Kidney (tissue), 14 donors: ENCODE measurements around the gene CDH6. TPM values are rescaled to one million over a fixed set of nuclear protein-coding genes. Genes with fewer than 3 reads are reported as not detected.

Source experiments
- DNase-seq, 5 donors: peaks; one replicate each; pipeline ENCODE4 v3.0.0-alpha.2; 2013 to 2020
- FAIRE-seq: peaks from 2 replicates; lab custom pipeline; 2012; peaks lifted over from hg19 to GRCh38; lab: Jason Lieb, UNC
- H3K27ac ChIP-seq, 2 donors: one replicate each; pipeline ENCODE4 v1.7.0; 2013; ENCODE audit warnings: low read depth in 2 of 2, low read length in 2 of 2, inconsistent platforms in 1 of 2
- H3K27me3 ChIP-seq: one replicate; pipeline ENCODE4 v1.7.1; 2013; ENCODE audit warnings: low read length, inconsistent platforms; ENCODE audit not compliant: control insufficient read depth, insufficient read depth
- H3K36me3 ChIP-seq, 3 donors: one replicate each; pipeline versions ENCODE4 v1.7.0 to v1.7.1; 2013; ENCODE audit warnings: low read length in 3 of 3, control low read depth in 1 of 3, inconsistent platforms in 1 of 3; ENCODE audit not compliant: insufficient read depth in 3 of 3, control insufficient read depth in 2 of 3
- H3K4me1 ChIP-seq, 3 donors: one replicate each; pipeline versions ENCODE4 v1.7.0 to v1.7.1; 2013; ENCODE audit warnings: low read length in 3 of 3, inconsistent platforms in 1 of 3, low read depth in 1 of 3; ENCODE audit not compliant: control insufficient read depth in 2 of 3, insufficient read depth in 2 of 3
- H3K4me3 ChIP-seq, 3 donors: one replicate each; pipeline versions ENCODE4 v1.7.0 to v1.8.1; 2013; ENCODE audit warnings: low read length in 3 of 3, control low read depth in 1 of 3, inconsistent platforms in 1 of 3
- H3K9ac ChIP-seq, 3 donors: one replicate each; pipeline versions ENCODE4 v1.7.0 to v1.7.1; 2013; ENCODE audit warnings: low read length in 3 of 3, control low read depth in 1 of 3, inconsistent platforms in 1 of 3
- H3K9me3 ChIP-seq, 3 donors: one replicate each; pipeline versions ENCODE4 v1.7.0 to v1.7.1; 2013; ENCODE audit warnings: low read length in 3 of 3, control low read depth in 1 of 3, inconsistent platforms in 1 of 3; ENCODE audit not compliant: control insufficient read depth in 2 of 3, insufficient read depth in 1 of 3
- intact Hi-C: fragments of 100-400 bp; cut with DNase I; formaldehyde crosslinking; loops from one replicate; pipeline ENCODE4 v1.11.1; 2022
- polyA plus RNA-seq: library from polyadenylated mRNA; stranded (reverse); fragments of 350-450 nt; fragmentation: Illumina TruSeq; extraction: RNeasy Lipid Tissue Mini Kit (QIAGEN cat#74804); gene quantifications from one replicate; pipeline ENCODE4 v1.2.3, GENCODE V29; 2014; ENCODE audit warnings: low read depth, low replicate concordance; ENCODE audit not compliant: insufficient read depth
- total RNA-seq: library from RNA; stranded (reverse); fragmentation: NEBNext Ultra II Directional; extraction: Animal tissue kit (Norgen Biotek cat#: 25700); gene quantifications from one replicate; pipeline ENCODE4 v1.2.1, GENCODE V29; 2021
- TF ChIP-seq, protein P1 (sequence below): IDR thresholded peaks from 3 replicates; pipeline ENCODE4 v1.5.1; 2012; ENCODE audit warnings: mild to moderate bottlenecking, moderate library complexity, borderline replicate concordance; ENCODE audit not compliant: insufficient read depth; ENCODE audit errors: extremely low read depth
- donor health status: control.
- donor health status: control.
- donor health status: control.
- donor health status: control.
- donor health status: control.
- donor health status: DM: yes; HTN: yes; CAD: no.
- donor health status: Normal renal cell carcinoma (clear cell type).

The CDH6 gene
- total and polyA plus RNA-seq, 2 donors from 2014 or later = 21.8 to 196 TPM

DNA sequence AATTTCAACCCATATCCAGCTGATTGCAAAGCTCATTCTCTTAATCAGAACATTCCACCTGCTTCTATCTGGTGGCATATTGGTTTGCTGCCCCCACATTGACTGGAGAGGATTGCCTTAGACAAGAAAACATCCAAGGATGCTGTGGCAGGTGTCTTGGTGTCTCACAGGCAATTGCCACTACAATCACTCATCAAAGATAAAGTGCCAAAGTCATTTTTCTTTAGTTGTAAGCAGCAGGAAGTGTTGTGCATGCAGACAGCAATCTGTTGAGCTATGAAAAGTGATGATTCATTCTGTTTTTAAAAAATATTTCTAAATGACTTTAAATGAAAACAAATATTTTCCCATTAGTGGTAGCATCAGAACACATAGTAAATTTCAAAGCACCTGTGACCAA, 53.9 kb downstream of the CDH6 start:
- DNase-seq (no peak), FAIRE-seq (no peak)
- H3K4me3 ChIP-seq = no peak overlapping the region
- no peak overlapping the region for H3K9ac ChIP-seq
- H3K27ac ChIP-seq = no peak overlapping the region
- TF ChIP-seq, protein P1, sequence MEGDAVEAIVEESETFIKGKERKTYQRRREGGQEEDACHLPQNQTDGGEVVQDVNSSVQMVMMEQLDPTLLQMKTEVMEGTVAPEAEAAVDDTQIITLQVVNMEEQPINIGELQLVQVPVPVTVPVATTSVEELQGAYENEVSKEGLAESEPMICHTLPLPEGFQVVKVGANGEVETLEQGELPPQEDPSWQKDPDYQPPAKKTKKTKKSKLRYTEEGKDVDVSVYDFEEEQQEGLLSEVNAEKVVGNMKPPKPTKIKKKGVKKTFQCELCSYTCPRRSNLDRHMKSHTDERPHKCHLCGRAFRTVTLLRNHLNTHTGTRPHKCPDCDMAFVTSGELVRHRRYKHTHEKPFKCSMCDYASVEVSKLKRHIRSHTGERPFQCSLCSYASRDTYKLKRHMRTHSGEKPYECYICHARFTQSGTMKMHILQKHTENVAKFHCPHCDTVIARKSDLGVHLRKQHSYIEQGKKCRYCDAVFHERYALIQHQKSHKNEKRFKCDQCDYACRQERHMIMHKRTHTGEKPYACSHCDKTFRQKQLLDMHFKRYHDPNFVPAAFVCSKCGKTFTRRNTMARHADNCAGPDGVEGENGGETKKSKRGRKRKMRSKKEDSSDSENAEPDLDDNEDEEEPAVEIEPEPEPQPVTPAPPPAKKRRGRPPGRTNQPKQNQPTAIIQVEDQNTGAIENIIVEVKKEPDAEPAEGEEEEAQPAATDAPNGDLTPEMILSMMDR = no peak
- H3K9me3 ChIP-seq = no peaks in the 10 kb centered on the region
- H3K4me1 ChIP-seq = no peaks in the 10 kb centered on the region
- intact Hi-C loops = no loop called here
- no peaks in the 10 kb centered on the region for H3K27me3 ChIP-seq
- H3K36me3 ChIP-seq = no peaks in the 10 kb centered on the region

DNA sequence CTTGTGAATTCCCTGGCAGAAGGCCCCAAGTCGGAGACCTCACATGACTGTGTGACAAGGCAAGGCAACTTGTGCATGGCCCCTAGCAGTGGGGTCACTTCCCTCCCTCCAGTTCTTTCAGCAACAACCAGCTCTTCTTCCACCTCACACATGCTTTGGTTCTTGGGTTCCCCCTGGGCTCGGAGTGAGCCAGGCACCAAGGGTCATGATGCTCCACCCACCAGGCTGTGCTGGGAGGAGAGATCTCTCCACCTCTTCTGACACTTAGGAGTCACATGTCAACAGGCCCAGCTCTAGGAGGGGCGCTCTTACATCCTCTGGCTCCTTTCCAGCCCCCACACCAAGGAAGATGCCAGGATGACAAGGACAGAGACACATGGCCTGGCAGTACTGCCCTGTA, 56.7 kb downstream of the CDH6 start:
- Histone ChIP-seq H3K9ac (no peak overlapping the region), H3K27me3 (no peaks in the 10 kb centered on the region), H3K4me1 (no peaks in the 10 kb centered on the region), H3K9me3 (no peaks in the 10 kb centered on the region), H3K27ac (no peak overlapping the region), H3K4me3 (no peak overlapping the region), H3K36me3 (no peaks in the 10 kb centered on the region)
- intact Hi-C loops = no loop called here
- TF ChIP-seq, protein P1 = no peak
- FAIRE-seq (no peak), DNase-seq (no peak)

DNA sequence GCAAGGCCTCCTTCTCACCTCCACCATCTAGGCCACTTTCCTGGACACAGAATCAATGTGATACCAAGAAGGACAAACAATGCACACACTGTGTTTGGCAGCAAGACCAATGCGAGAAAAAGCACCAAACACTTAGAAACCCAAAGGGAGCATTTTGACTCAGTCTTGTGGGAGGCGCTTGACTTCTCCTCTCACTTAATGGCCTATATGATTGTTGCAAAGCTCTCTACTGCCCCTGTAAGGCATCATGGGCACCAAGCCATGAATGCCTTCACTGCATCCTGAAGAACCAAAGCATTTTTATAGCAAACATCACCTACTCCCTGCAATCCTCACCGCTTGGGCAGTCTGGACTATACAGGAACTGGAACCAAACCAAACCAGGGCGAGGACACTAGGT, 57.5 kb downstream of the CDH6 start:
- no peaks in the 10 kb centered on the region for H3K27me3 ChIP-seq
- H3K27ac ChIP-seq = no peak overlapping the region
- DNase-seq (no peak), FAIRE-seq (no peak)
- H3K9ac ChIP-seq = no peak overlapping the region
- H3K36me3 ChIP-seq = no peaks in the 10 kb centered on the region
- intact Hi-C loops = no loop called here
- H3K9me3 ChIP-seq = no peaks in the 10 kb centered on the region
- no peaks in the 10 kb centered on the region for H3K4me1 ChIP-seq
- TF ChIP-seq, protein P1 = no peak
- no peak overlapping the region for H3K4me3 ChIP-seq

DNA sequence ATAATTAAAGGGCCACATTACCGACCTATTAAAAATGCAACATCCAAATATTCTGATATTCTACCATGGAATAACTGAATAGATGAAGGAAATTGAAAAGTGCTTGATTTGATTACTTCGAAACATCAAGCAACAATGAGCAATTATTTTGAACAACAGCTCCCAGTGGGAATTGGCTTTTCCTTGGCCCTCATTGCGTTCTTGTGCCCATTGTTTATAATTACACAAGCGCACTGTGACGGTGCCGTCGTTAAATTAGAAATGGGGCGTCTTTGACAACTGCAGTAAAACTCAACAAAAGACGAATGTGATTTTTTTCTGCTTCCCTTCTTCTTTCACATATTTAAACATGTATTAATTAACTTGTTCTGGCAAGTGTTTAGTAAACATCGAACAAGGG, 61.6 kb downstream of the CDH6 start:
- H3K4me1 ChIP-seq = no peaks in the 10 kb centered on the region
- DNase-seq = no peak
- H3K9ac ChIP-seq = no peak overlapping the region
- no peaks in the 10 kb centered on the region for H3K27me3 ChIP-seq
- H3K36me3 ChIP-seq = no peaks in the 10 kb centered on the region
- no peak overlapping the region for H3K27ac ChIP-seq
- H3K9me3 ChIP-seq = no peaks in the 10 kb centered on the region
- intact Hi-C loops = no loop called here
- TF ChIP-seq, protein P1 = no peak
- FAIRE-seq = no peak
- H3K4me3 ChIP-seq = no peak overlapping the region
